ENCODE results near the gene AP1M2.
A peak's percentile ranks its signal among the peaks of the same experiment; 100 is the strongest.

Gene AP1M2

GRCh38 chr19:10587022-10587838 lies at the start of gene AP1M2:
Gene AP1M2, minus strand, starts transcription at chr19:10587312. Its CDS starts 81 bp downstream, at chr19:10587231.
- no peak for DNase-seq

GRCh38 chr19:10636304-10636972 lies 49.3 kb upstream of the AP1M2 start:
- no peak for DNase-seq

GRCh38 chr19:10634963-10635362 lies 47.9 kb upstream of the AP1M2 start:
- no peak for DNase-seq

- DNase-seq, result no peak
Measured at GRCh38 chr19:10634430-10634829, 47.3 kb upstream of the AP1M2 start.

- DNase-seq, result no peak
Measured at GRCh38 chr19:10631874-10632273, 44.8 kb upstream of the AP1M2 start.

- no peak for DNase-seq
Measured at GRCh38 chr19:10625762-10626138, 38.6 kb upstream of the AP1M2 start.

GRCh38 chr19:10625003-10625761 lies 38.1 kb upstream of the AP1M2 start, which contains the start of gene SLC44A2:
Gene SLC44A2, plus strand, starts transcription at chr19:10625553. Its CDS starts 81 bp downstream, at chr19:10625634.
- no peak for DNase-seq

- DNase-seq, result no peak
Measured at GRCh38 chr19:10624585-10624984, 37.5 kb upstream of the AP1M2 start.

- DNase-seq, result no peak
Measured at GRCh38 chr19:10621966-10622365, 34.9 kb upstream of the AP1M2 start.

- no peak for DNase-seq
Measured at GRCh38 chr19:10620786-10621185, 33.7 kb upstream of the AP1M2 start.

GRCh38 chr19:10618846-10619245 lies 31.7 kb upstream of the AP1M2 start:
- DNase-seq, result no peak

- DNase-seq, result peak; percentile 78
Measured at GRCh38 chr19:10617409-10618121, 30.5 kb upstream of the AP1M2 start.

- DNase-seq, result no peak
Measured at GRCh38 chr19:10615429-10616023, 28.4 kb upstream of the AP1M2 start.

- DNase-seq, result no peak
Measured at GRCh38 chr19:10612499-10613119, 25.5 kb upstream of the AP1M2 start.

GRCh38 chr19:10611907-10612306 lies 24.8 kb upstream of the AP1M2 start:
- DNase-seq, result no peak

GRCh38 chr19:10604460-10604980 lies 17.4 kb upstream of the AP1M2 start:
- no peak for DNase-seq

- no peak for DNase-seq
Measured at GRCh38 chr19:10603873-10604459, 16.9 kb upstream of the AP1M2 start.

- DNase-seq, result no peak
Measured at GRCh38 chr19:10603084-10603872, 16.2 kb upstream of the AP1M2 start.

- DNase-seq, result peak; percentile 27
Measured at GRCh38 chr19:10602330-10603083, 15.4 kb upstream of the AP1M2 start.

GRCh38 chr19:10601999-10602329 lies 14.9 kb upstream of the AP1M2 start:
- DNase-seq, result no peak

Measured in amniotic stem cell (primary cell).